Measurements from ENCODE around the gene MANBA.

The MANBA gene

GRCh38 chr4:102678107-102678506, 82.7 kb downstream of the MANBA start:
- DNase-seq (ENCODE audit: low spot score): no peak

GRCh38 chr4:102675141-102675540, 85.6 kb downstream of the MANBA start:
- no peak for DNase-seq (ENCODE audit: low spot score)

GRCh38 chr4:102667001-102667400, 93.8 kb downstream of the MANBA start:
- DNase-seq (ENCODE audit: low spot score): no peak

GRCh38 chr4:102665527-102665926, 95.2 kb downstream of the MANBA start:
- DNase-seq (ENCODE audit: low spot score): peak; percentile 21

DNA sequence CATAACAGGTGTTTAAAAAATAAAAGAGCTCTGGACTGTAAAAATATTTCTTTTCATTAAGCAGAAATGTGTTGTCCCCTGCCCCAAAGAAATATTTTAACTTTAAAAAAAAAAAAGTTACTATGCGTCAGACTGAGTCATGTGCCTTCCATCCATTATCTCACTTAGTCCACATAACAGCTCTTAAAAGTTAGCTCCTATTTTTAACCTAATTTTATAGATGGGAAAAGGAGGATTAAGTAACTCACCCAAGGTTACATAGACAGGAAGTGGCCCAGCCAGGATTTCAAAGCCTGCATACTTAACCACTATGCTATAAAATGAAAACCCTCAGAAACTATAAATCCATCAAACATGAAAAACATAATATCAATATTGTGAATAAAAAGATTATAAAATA, 97.7 kb downstream of the MANBA start:
- DNase-seq (ENCODE audit: low spot score): no peak

GRCh38 chr4:102657206-102657605, 103.6 kb downstream of the MANBA start:
- DNase-seq (ENCODE audit: low spot score): no peak

- no peak for DNase-seq (ENCODE audit: low spot score)
Observed at GRCh38 chr4:102647117-102647516, 113.7 kb downstream of the MANBA start.

DNA sequence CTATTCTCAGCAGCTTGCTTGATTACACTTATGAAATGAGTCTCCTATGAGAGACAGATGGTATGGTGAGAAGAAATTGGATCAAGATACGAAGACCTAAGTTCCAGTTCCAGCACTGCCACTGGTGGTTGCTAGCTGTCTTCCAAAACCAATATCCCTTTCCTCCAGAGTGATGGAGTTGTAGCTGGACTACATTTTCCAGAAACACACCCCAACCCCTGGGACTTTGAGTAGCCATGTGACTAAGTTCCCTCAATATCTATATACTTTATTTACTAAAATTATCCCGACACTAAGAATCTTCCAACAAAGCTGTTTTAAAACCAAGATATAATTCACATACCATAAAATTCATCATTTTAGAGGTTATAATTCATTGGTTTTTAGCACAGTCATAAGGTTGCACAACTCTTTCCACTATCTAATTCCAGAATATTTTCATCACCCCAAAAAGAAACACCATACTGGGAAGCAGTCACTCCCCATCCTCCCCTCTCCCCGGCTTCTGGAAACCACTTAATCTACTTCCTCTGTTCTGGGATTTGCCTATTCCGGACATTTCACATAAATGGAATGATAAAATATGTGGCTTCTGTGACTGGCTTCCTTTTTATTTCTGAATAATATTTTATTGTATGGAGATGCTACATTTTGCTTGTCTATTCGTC, 118.0 kb downstream of the MANBA start:
- no peak for DNase-seq (ENCODE audit: low spot score)

DNA sequence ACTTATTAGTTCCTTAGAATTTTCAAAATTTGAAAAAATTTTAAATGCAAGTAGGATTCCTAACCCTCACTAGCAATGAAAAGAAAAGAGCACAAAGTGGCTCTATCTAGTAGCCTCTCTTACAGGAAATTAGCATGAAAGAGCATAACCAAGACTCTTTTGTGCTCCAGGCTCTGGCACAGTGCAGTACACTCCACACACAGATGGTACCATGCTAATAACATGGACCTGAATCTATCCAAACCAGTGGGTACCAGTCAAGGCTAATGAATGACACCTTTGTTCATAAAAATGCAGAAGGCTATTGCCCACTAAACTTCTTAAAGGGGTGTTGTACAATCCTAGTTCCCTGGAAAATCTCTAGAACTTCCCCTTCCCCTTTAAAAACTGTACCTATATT, 119.0 kb downstream of the MANBA start:
- no peak for DNase-seq (ENCODE audit: low spot score)

DNA sequence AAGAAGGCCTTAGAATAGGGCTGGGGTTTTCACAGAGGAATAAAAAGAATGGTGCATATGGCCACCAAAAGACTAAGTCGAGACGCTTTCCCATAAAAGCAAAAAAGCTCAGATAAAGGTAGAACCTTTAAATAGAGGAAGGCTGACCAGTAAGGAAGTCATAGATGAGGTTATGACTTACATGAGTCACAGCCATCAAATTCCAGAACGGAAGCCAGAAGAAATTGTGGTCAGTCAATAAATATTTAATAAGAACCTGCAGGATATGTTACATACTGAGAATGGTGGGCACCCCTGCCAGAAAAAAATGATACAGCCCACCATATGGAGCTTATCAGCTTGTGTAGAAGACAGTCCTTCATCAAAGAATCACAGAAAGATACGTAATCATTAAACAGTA, 120.1 kb downstream of the MANBA start:
- DNase-seq (ENCODE audit: low spot score): no peak

- no peak for DNase-seq (ENCODE audit: low spot score)
Observed at GRCh38 chr4:102639598-102639997, 121.2 kb downstream of the MANBA start.

DNA sequence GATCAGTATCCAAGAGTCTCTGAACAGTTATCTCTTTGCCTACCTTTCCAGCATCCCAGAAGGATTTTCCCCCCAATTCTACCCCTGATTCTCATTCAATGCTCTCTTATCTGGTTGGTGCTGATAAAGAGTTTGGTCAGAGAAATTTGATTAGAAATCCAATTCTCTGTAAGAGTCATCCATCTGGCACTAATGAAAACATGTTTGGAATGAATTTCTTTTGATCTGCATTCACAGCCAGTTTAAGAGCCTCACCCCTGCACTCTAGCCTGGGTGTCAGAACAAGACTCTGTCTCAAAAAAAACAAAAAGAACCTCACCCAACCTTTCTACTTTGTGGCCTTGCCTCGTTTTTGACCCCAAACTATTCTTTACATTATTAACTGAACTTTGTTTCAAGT, 122.1 kb downstream of the MANBA start:
- no peak for DNase-seq (ENCODE audit: low spot score)

DNA sequence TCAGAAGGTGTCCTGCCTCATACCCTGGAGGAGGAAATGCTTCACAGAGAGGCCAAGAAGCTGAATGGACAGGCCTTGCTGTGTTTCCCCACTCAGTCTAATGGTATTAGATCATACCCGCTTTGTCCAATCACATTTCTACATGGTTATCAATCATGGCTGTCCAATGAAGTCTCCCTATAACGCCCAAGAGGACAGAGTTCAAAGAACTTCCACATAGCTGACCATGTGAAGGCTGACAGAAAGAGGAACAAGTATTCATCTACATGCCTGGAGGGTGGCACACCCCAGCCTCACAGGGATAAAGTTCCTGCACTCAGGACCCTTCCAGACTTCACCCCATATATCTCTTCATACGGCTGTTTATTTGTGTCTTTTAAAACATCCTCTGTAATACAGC, 123.4 kb downstream of the MANBA start:
- DNase-seq (ENCODE audit: low spot score): no peak

- no peak for DNase-seq (ENCODE audit: low spot score)
Observed at GRCh38 chr4:102633100-102633499, 127.7 kb downstream of the MANBA start.

DNA sequence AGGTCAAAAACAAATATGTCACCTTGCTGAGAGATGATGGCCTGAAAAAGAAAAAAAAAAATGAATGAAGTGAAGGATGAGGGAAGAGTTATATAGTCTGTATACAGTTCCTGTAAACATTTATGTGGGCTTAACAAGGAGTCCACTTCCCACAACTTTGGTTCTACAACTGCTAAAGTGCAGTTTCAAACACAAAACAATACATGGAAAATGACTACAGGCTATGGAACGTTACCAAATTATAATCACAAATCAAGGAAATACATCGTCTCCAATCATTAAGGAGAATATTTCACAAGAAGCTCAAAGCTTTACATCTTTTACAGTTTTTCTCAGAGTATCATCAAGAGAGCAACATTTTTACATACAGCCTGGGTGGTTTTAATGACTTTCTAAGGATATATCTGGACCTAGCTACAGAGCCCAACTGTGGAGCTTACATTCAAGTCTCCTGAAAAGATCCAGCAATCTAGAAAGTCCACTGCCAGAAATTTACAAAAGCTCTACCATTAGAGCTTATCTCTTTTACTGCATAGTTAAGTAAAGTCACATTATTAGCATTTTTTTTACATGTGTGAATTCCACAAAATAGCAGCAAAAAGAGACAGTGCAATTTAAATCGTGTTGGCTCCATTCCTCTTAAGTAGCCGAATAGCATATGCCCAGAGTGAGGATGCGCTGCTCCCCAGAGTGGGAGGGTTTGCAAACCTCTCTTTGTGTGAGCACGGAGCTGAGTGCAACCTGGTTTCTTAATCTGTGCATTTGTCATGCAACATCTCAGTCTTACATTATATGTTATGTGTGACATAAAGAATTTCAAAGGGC, 128.3 kb downstream of the MANBA start:
- no peak for DNase-seq (ENCODE audit: low spot score)

GRCh38 chr4:102631616-102632015, 129.2 kb downstream of the MANBA start:
- DNase-seq (ENCODE audit: low spot score): no peak

GRCh38 chr4:102629673-102630072, 131.1 kb downstream of the MANBA start:
- no peak for DNase-seq (ENCODE audit: low spot score)

- DNase-seq (ENCODE audit: low spot score): peak; percentile 9
Observed at GRCh38 chr4:102627831-102628523, 132.8 kb downstream of the MANBA start.

- peak; percentile 21 for DNase-seq (ENCODE audit: low spot score)
Observed at GRCh38 chr4:102625232-102625930, 135.4 kb downstream of the MANBA start.

- DNase-seq (ENCODE audit: low spot score): peak; percentile 8
Observed at GRCh38 chr4:102624505-102624904, 136.3 kb downstream of the MANBA start.

DNA sequence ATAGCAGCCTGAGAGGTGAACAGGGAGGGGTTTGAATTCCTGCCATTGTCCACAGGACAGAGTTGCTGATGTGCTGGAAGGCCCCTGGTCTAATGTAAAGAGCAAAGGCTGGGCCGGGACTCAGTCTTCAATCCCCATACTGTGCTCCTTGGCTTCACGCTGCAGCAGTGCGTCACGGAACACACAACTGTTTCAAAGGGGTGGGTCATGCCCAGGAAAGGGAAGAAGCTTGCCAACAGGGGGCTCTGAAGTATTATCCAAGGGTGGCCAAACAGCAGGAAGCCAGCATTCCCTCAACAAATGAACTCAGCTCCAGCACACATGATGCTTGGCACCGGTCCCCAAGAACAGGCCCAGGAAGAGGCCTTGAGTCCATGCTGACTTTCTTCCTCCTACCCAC, 137.1 kb downstream of the MANBA start:
- peak; percentile 31 for DNase-seq (ENCODE audit: low spot score)
